Keratinocyte (primary cell): Measurements from ENCODE around the gene LAMA3. TPM values are rescaled to one million over a fixed set of nuclear protein-coding genes. Genes with fewer than 3 reads are reported as not detected.

Source experiments
- DNase-seq: peaks from one replicate; pipeline ENCODE4 v3.0.0-alpha.2; 2011; ENCODE audit warnings: low read depth, missing footprints, low spot score
- FAIRE-seq: peaks from 2 replicates; lab custom pipeline; 2011; peaks lifted over from hg19 to GRCh38; lab: Jason Lieb, UNC
- H2AFZ ChIP-seq: 2 replicates; pipeline ENCODE4 v1.6.0; 2012; ENCODE audit warnings: low read length, control low read depth, inconsistent platforms; ENCODE audit not compliant: control insufficient read depth
- H3K27ac ChIP-seq: 2 replicates; pipeline ENCODE4 v1.5.1; 2011; ENCODE audit warnings: low read length; ENCODE audit not compliant: control insufficient read depth, insufficient read depth
- H3K27me3 ChIP-seq: 3 replicates; pipeline ENCODE4 v1.6.0; 2011; ENCODE audit warnings: low read length; ENCODE audit not compliant: control insufficient read depth, insufficient read depth; ENCODE audit errors: extremely low read depth
- H3K36me3 ChIP-seq, 2 experiments: 2 replicates in 1 of 2; 3 replicates in 1 of 2; pipeline ENCODE4 v1.5.1; 2011; ENCODE audit warnings: low read length in 2 of 2, mild to moderate bottlenecking in 1 of 2; ENCODE audit not compliant: control insufficient read depth in 2 of 2, insufficient read depth in 2 of 2; ENCODE audit errors: extremely low read depth in 1 of 2
- H3K4me1 ChIP-seq: 3 replicates; pipeline ENCODE4 v1.5.1; 2011; ENCODE audit warnings: low read length; ENCODE audit not compliant: control insufficient read depth, insufficient read depth; ENCODE audit errors: extremely low read depth
- H3K4me2 ChIP-seq: 3 replicates; pipeline ENCODE4 v1.6.0; 2011; ENCODE audit warnings: low read depth, low read length; ENCODE audit not compliant: control insufficient read depth, insufficient read depth; ENCODE audit errors: extremely low read depth
- H3K4me3 ChIP-seq, 3 experiments: fragments of 200-600 bp in 1 of 3; sonication (generic) in 1 of 3; 2 replicates in 2 of 3; 3 replicates in 1 of 3; pipeline ENCODE4 v1.5.1; 2011 to 2016; ENCODE audit warnings: low read length in 3 of 3, mild to moderate bottlenecking in 3 of 3, control low read depth in 2 of 3, inconsistent platforms in 1 of 3, low read depth in 1 of 3, mixed read lengths in 1 of 3, mixed run types in 1 of 3, moderate library complexity in 1 of 3; ENCODE audit not compliant: control insufficient read depth in 2 of 3, insufficient read depth in 2 of 3; ENCODE audit errors: extremely low read depth in 1 of 3
- H3K79me2 ChIP-seq: 2 replicates; pipeline ENCODE4 v1.6.0; 2012; ENCODE audit warnings: low read length; ENCODE audit not compliant: control insufficient read depth, insufficient read depth
- H3K9ac ChIP-seq: 3 replicates; pipeline ENCODE4 v1.6.0; 2011; ENCODE audit warnings: low read length; ENCODE audit not compliant: control insufficient read depth, insufficient read depth; ENCODE audit errors: extremely low read depth
- H3K9me1 ChIP-seq: 3 replicates; pipeline ENCODE4 v1.6.0; 2011; ENCODE audit warnings: low read length; ENCODE audit not compliant: control insufficient read depth, insufficient read depth; ENCODE audit errors: extremely low read depth
- H3K9me3 ChIP-seq: 2 replicates; pipeline ENCODE4 v1.5.1; 2012; ENCODE audit warnings: low read depth, low read length; ENCODE audit not compliant: control insufficient read depth
- H4K20me1 ChIP-seq: 3 replicates; pipeline ENCODE4 v1.6.0; 2011; ENCODE audit warnings: low read length; ENCODE audit not compliant: control insufficient read depth, insufficient read depth; ENCODE audit errors: extremely low read depth
- CTCF ChIP-seq, 3 experiments: IDR thresholded peaks in 1 of 3; conservative IDR thresholded peaks in 1 of 3; optimal IDR thresholded peaks in 1 of 3; 2 replicates in 2 of 3; 3 replicates in 1 of 3; pipeline versions ENCODE3 to v1.5.1; 2011; ENCODE audit warnings: low read length in 3 of 3, mild to moderate bottlenecking in 3 of 3, moderate library complexity in 2 of 3, control low read depth in 1 of 3, inconsistent platforms in 1 of 3; ENCODE audit not compliant: insufficient read depth in 2 of 3; ENCODE audit errors: extremely low read depth in 1 of 3
- EZH2 ChIP-seq: IDR thresholded peaks from one replicate; pipeline ENCODE4 v1.6.1; 2012; ENCODE audit warnings: inconsistent platforms, mild to moderate bottlenecking, low read length, moderate library complexity
- dilution Hi-C: fragments of 300-500 bp; cut with MboI; formaldehyde crosslinking; loops from one replicate; pipeline ENCODE4 v1.7.0; 2020; ENCODE audit warnings: low sequenced_read_pairs; ENCODE audit not compliant: extremely low pct_ligation_motif_present
- polyA plus RNA-seq, 5 experiments: library from polyadenylated mRNA; depleted of rRNA in 3 of 5; stranded (reverse) in 3 of 5; stranded (forward) in 1 of 5; unstranded in 1 of 5; fragments of >200 nt; gene quantifications; 1 replicate in 1 of 5; 2 replicates in 3 of 5; 3 replicates in 1 of 5; pipeline versions ENCODE4 v1.2.1 to v1.2.3, GENCODE V29; 2011 to 2012; ENCODE audit warnings: missing spikeins in 2 of 5, low read depth in 1 of 5, low replicate concordance in 1 of 5

The LAMA3 gene
- polyA plus RNA-seq, 1 donor (not counting 4 experiments of a cell fraction or from before 2014, with no cell fraction given), result 1,944 TPM

- DNase-seq, result peak; percentile 42
- H4K20me1 ChIP-seq, result peaks cover 24% of the 10 kb centered on the region
- H3K27ac ChIP-seq, result no peak overlapping the region
- FAIRE-seq, result peak; percentile 55
- peaks cover 7% of the 10 kb centered on the region for H3K9me1 ChIP-seq
- no peaks in the 10 kb centered on the region for H3K9me3 ChIP-seq
- dilution Hi-C loops, result no loop called here
- peaks cover 73% of the 10 kb centered on the region for H3K4me1 ChIP-seq
- no peak overlapping the region for H3K4me3 ChIP-seq
- H3K9ac ChIP-seq, result no peak overlapping the region
- peaks cover 16 to 65% of the 10 kb centered on the region in 2 experiments for H3K36me3 ChIP-seq
- H3K4me2 ChIP-seq, result no peak overlapping the region
- no peak overlapping the region for H2AFZ ChIP-seq
- peaks cover 48% of the 10 kb centered on the region for H3K79me2 ChIP-seq
- TF ChIP-seq CTCF (optimal IDR thresholded peaks at IDR 0.05 in 1 of 3, IDR thresholded peaks at IDR 0.05 in 1 of 3, conservative IDR thresholded peaks at IDR 0.05 in 1 of 3; ENCODE audit: extremely low read depth in 1 of 3, insufficient read depth in 2 of 3, low read length in 3 of 3) (no peak), EZH2 (no peak)
- H3K27me3 ChIP-seq, result no peaks in the 10 kb centered on the region
Measured at GRCh38 chr18:23881778-23882177, 192.5 kb downstream of the LAMA3 start.

DNA sequence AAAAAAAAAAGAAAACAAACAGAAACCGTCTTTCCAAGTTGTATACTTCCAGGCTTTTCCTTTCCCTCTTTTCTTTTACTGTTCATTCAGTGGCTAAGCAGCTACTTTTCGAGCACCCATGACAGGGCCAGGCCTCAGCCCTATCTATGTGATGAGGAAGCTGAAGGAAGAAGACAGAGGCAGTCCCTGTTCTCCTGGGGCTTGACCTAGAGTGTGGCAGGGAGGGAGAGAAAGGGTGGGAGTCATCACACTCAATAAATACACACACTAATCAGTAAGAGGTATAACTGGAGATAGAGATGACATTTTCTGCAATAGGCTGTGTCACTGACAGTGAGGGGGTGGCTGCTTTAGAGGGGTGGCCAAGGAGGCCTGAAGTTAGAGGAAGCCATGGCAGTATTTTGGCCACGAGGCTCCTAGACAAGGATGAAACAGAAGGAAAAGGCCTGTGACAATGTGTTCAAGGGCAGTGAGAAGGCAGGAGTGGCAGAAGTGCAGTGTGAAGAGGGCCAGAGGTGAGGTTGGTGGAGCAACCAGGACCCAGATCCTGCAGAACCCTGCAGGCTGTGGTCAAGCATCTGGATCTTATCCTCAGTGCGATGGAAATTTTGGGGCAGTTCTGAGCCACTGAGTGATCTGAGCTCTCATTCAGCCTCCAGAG, 193.5 kb downstream of the LAMA3 start:
- H3K4me1 ChIP-seq, result peaks cover 65% of the 10 kb centered on the region
- FAIRE-seq (no peak), DNase-seq (peak; percentile 21)
- no peak overlapping the region for H3K4me3 ChIP-seq
- H3K9me3 ChIP-seq, result no peaks in the 10 kb centered on the region
- TF ChIP-seq CTCF (optimal IDR thresholded peaks at IDR 0.05 in 1 of 3, IDR thresholded peaks at IDR 0.05 in 1 of 3, conservative IDR thresholded peaks at IDR 0.05 in 1 of 3; ENCODE audit: extremely low read depth in 1 of 3, insufficient read depth in 2 of 3, low read length in 3 of 3) (no peak), EZH2 (no peak)
- H3K9ac ChIP-seq, result peak overlapping the region; percentile 55
- H3K27me3 ChIP-seq, result no peaks in the 10 kb centered on the region
- peaks cover 7% of the 10 kb centered on the region for H3K9me1 ChIP-seq
- dilution Hi-C loops, result no loop called here
- H3K79me2 ChIP-seq, result peaks cover 48% of the 10 kb centered on the region
- H3K36me3 ChIP-seq, result peaks cover 19 to 65% of the 10 kb centered on the region in 2 experiments
- peak overlapping the region; percentile 76 for H3K27ac ChIP-seq
- peak overlapping the region; percentile 72 for H3K4me2 ChIP-seq
- H2AFZ ChIP-seq, result no peak overlapping the region
- peaks cover 27% of the 10 kb centered on the region for H4K20me1 ChIP-seq
